PFSK-1 (cell line): Measurements from ENCODE around the gene GRHPR.

Experiments used
- POLR2AphosphoS5 ChIP-seq: IDR thresholded peaks from 2 replicates; pipeline ENCODE4 v1.6.1; 2012; ENCODE audit warnings: low read depth, mild to moderate bottlenecking, control low read depth, low read length, moderate library complexity
- SIN3A ChIP-seq: IDR thresholded peaks from 2 replicates; pipeline ENCODE4 v1.6.1; 2012; ENCODE audit warnings: mild to moderate bottlenecking, low read length, moderate library complexity, borderline replicate concordance; ENCODE audit not compliant: insufficient read depth
- TAF1 ChIP-seq: IDR thresholded peaks from 2 replicates; pipeline ENCODE4 v1.6.1; 2012; ENCODE audit warnings: low read length, control low read depth, borderline replicate concordance; ENCODE audit not compliant: insufficient read depth

DNA sequence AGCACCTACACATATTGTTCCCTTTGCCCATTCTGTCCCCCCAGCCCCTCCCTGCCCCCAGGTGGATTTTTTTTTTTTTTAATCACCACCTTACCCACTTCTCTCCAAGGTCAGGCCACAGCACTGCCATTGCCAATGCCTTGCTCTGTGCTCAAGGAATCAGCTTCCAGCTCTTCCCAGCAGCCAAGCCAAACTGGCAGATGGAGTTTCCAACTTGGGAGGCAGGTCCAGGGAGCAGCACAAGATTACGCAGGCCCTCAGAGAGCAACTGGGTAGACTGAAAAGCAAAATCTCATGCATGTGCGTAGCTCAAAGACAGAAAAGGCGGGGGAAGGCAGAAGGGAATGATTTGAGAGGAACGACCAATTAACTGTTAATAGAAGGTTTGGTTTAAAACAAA, 15.1 kb downstream of the GRHPR start:
- no peak for TF ChIP-seq TAF1
- TF ChIP-seq POLR2AphosphoS5 = no peak
- no peak for TF ChIP-seq SIN3A
